Body of pancreas (tissue), 4 donors: Measurements from ENCODE around the gene LCE3B. TPM values are rescaled to one million over a fixed set of nuclear protein-coding genes. Genes with fewer than 3 reads are reported as not detected.

Experiments used
- ATAC-seq: fragments of 150-250 bp; one replicate; pipeline ENCODE4 v1.9.1; 2016
- DNase-seq, 4 donors: peaks; one replicate each; pipeline ENCODE4 v3.0.0-alpha.2; 2019
- H3K27ac ChIP-seq, 4 donors: fragments of 200-600 bp; sonication (generic); 1 replicate in 3 of 4; 2 replicates in 1 of 4; pipeline versions ENCODE4 v1.5.1 to v1.6.1; 2016 to 2019; ENCODE audit warnings: mild to moderate bottlenecking in 1 of 4, mixed read lengths in 1 of 4, moderate library complexity in 1 of 4
- H3K27me3 ChIP-seq, 2 donors: fragments of 200-600 bp; sonication (generic); one replicate each; pipeline ENCODE4 v1.6.0; 2016; ENCODE audit warnings: mild to moderate bottlenecking in 1 of 2
- H3K36me3 ChIP-seq, 2 donors: fragments of 200-600 bp; sonication (generic); replicated peaks in 1 of 2; 2 replicates each; pipeline ENCODE4 v1.5.1; 2016; ENCODE audit warnings: low read depth in 2 of 2; ENCODE audit not compliant: insufficient read depth in 1 of 2
- H3K4me1 ChIP-seq: fragments of 200-600 bp; sonication (generic); one replicate; pipeline ENCODE4 v1.6.0; 2016
- H3K4me3 ChIP-seq, 2 donors: fragments of 200-600 bp; sonication (generic); 1 replicate in 1 of 2; 2 replicates in 1 of 2; pipeline ENCODE4 v1.5.1; 2016 to 2019
- H3K9me3 ChIP-seq, 3 donors: fragments of 200-600 bp; sonication (generic); 1 replicate in 2 of 3; 2 replicates in 1 of 3; pipeline ENCODE4 v1.5.1; 2016
- POLR2A ChIP-seq, 3 donors: fragments of 450-650 bp; IDR thresholded peaks; one replicate each; pipeline ENCODE4 v1.6.1; 2016; ENCODE audit warnings: antibody characterized with exemption in 3 of 3, mild to moderate bottlenecking in 2 of 3
- WGBS, 2 donors: methylation state at CpG; one replicate each; pipeline ENCODE4 v1.1.5; 2017; 5-methylcytosine and 5-hydroxymethylcytosine counted together
- intact Hi-C: fragments of 100-400 bp; cut with DNase I; formaldehyde crosslinking; loops from one replicate; pipeline ENCODE4 v1.15.1; 2023
- total RNA-seq, 2 donors: library from RNA; depleted of rRNA; stranded (reverse); fragments of >200 nt; gene quantifications; one replicate each; pipeline ENCODE4 v1.1.0, GENCODE V29; 2016
- TF ChIP-seq, protein P1 (sequence below), 7 experiments: fragments of 450-650 bp in 4 of 7; fragments of 200-600 bp in 3 of 7; sonication (generic) in 3 of 7; IDR thresholded peaks; one replicate each; pipeline ENCODE4 v1.5.1; 2016 to 2019; ENCODE audit warnings: antibody characterized with exemption in 7 of 7

LCE3B gene
- total RNA-seq, 2 donors from 2014 or later = not detected

DNA sequence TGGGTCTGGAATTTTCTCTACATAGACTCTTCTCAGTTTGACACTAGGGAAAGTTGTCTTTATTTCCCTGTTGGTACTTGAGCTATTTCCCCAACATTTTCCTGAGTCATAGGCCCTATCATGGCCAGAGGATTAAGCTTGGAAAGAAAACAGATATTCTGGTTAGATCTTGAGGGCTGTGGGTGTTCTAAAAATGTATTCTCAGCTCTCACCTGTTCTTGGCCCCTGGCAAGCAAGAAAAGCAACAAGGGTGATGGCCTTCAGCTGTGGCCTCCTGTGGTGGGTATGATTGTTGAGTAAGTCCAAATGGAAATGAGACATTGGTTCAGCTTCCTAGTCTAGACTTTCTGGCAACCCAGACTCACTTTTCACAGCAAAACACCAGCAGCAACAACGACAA lies 26.7 kb downstream of the LCE3B start:
- ATAC-seq = no peak
- H3K4me1 ChIP-seq = no peaks in the 10 kb centered on the region
- H3K36me3 ChIP-seq = no peaks in the 10 kb centered on the region
- no peak overlapping the region for H3K27ac ChIP-seq
- no peak for DNase-seq
- no peaks in the 10 kb centered on the region for H3K27me3 ChIP-seq
- H3K4me3 ChIP-seq = no peak overlapping the region
- TF ChIP-seq, protein P1, sequence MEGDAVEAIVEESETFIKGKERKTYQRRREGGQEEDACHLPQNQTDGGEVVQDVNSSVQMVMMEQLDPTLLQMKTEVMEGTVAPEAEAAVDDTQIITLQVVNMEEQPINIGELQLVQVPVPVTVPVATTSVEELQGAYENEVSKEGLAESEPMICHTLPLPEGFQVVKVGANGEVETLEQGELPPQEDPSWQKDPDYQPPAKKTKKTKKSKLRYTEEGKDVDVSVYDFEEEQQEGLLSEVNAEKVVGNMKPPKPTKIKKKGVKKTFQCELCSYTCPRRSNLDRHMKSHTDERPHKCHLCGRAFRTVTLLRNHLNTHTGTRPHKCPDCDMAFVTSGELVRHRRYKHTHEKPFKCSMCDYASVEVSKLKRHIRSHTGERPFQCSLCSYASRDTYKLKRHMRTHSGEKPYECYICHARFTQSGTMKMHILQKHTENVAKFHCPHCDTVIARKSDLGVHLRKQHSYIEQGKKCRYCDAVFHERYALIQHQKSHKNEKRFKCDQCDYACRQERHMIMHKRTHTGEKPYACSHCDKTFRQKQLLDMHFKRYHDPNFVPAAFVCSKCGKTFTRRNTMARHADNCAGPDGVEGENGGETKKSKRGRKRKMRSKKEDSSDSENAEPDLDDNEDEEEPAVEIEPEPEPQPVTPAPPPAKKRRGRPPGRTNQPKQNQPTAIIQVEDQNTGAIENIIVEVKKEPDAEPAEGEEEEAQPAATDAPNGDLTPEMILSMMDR (IDR thresholded peaks at IDR 0.05) = no peak
- TF ChIP-seq POLR2A (IDR thresholded peaks at IDR 0.05) = no peak
- intact Hi-C loops = no loop called here
- H3K9me3 ChIP-seq = no peaks in the 10 kb centered on the region
- WGBS, 2 donors = 38 to 55% methylated on average over 1 of the region's 1 CpG

DNA sequence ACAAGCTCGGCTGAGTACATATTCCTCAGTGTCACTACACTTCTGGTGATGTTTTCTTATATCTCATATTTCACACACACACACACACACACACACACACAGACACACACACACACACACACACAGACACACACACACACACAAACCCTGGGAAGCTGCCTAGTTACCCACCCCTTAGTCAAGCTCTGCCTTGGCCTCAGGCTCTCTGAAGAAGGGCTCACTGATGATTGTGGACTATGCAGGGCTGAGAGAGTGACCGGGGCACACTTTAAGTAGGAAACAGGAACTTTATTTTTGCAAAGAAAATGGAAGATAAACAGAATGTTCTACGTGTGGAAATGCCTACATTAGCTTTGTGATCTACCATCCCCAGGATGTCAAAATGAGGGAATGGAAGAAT lies 30.3 kb downstream of the LCE3B start:
- Histone ChIP-seq H3K27me3 (no peaks in the 10 kb centered on the region), H3K36me3 (no peaks in the 10 kb centered on the region), H3K27ac (no peak overlapping the region), H3K4me1 (no peaks in the 10 kb centered on the region), H3K4me3 (no peak overlapping the region), H3K9me3 (no peaks in the 10 kb centered on the region)
- 42 to 48% methylated on average over 3 of the region's 3 CpGs for WGBS, 2 donors
- no peak for DNase-seq
- no peak for TF ChIP-seq POLR2A (IDR thresholded peaks at IDR 0.05)
- intact Hi-C loops = no loop called here
- ATAC-seq = no peak

DNA sequence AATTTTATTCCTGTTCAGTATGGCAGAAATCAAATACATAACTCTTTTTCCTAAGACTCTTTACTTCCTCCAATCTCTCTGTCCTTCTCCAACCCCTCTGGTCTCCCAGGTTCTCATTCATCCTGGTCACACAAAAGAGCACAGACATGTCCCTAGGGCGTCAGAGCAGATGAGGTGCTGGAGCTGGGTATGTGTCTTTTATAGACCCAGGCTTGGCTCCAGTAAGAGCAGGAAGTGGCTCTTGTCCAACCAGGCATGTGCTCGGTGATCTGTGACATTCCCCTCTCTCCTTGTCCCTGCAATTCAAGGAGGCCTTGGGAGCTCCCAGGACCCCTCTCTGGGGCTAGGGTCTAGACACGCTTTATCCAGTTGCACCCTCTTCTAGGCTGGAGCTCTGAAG lies 31.5 kb downstream of the LCE3B start:
- intact Hi-C loops = no loop called here
- WGBS, 2 donors = 56 to 64% methylated on average over 3 of the region's 3 CpGs
- no peak overlapping the region for H3K4me3 ChIP-seq
- TF ChIP-seq POLR2A (IDR thresholded peaks at IDR 0.05) = no peak
- TF ChIP-seq, protein P1 (IDR thresholded peaks at IDR 0.05) = no peak
- H3K4me1 ChIP-seq = no peaks in the 10 kb centered on the region
- H3K9me3 ChIP-seq = no peaks in the 10 kb centered on the region
- no peak for ATAC-seq
- H3K27ac ChIP-seq = no peak overlapping the region
- no peak for DNase-seq
- H3K36me3 ChIP-seq = no peaks in the 10 kb centered on the region
- H3K27me3 ChIP-seq = no peaks in the 10 kb centered on the region

DNA sequence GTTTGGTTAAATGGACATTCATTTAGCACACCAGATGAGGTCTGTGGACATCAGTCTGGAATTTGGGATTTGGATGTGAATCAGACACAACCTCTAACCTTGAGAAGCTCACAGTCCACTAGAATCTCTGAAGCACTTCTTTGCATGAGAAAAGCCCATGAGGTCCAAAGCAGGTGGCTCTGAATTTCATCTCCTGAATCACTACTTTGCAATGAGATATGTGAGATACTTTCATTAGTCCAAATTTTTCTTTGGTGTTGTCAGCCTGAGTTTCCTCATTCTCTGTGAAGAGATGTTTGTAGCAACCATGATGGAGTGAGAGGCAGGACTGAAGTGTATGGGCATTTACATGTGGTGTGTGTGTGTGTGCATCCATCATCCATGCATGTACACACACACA lies 33.0 kb downstream of the LCE3B start:
- Histone ChIP-seq H3K4me3 (no peak overlapping the region), H3K27ac (no peak overlapping the region), H3K9me3 (no peaks in the 10 kb centered on the region), H3K4me1 (no peaks in the 10 kb centered on the region), H3K36me3 (no peaks in the 10 kb centered on the region), H3K27me3 (no peaks in the 10 kb centered on the region)
- DNase-seq (no peak), ATAC-seq (no peak)
- intact Hi-C loops = no loop called here
- no peak for TF ChIP-seq POLR2A (IDR thresholded peaks at IDR 0.05)
- TF ChIP-seq, protein P1 (IDR thresholded peaks at IDR 0.05) = no peak

DNA sequence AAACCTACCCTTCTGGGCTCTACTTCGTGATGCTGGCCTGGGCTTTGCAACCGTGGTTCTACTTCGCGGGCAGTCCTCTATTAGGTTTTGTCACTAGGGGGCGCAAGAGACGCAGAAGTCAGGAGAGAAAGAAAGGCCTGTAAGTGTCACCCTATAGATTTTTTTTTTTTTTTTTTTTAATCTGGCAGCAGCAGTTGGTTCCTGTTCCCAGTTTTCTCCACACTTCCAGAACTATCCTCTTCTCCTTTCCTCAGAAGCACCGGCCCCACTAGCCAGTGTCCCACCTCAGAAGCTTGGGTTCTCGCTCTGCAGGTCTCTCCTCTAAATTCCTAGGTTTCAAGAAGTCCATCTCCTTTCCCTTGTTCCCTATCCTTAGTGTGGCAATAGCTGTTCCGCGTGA lies 40.5 kb downstream of the LCE3B start:
- Histone ChIP-seq H3K27me3 (no peaks in the 10 kb centered on the region), H3K27ac (no peak overlapping the region), H3K9me3 (no peaks in the 10 kb centered on the region), H3K4me3 (no peak overlapping the region), H3K4me1 (no peaks in the 10 kb centered on the region), H3K36me3 (no peaks in the 10 kb centered on the region)
- peak; percentile 34 to 57 (median 40) for DNase-seq
- intact Hi-C loops = no loop called here
- WGBS, 2 donors = 29 to 31% methylated on average over 10 of the region's 10 CpGs
- TF ChIP-seq, protein P1 (IDR thresholded peaks at IDR 0.05) = peak in 6 of 7 experiments; percentile 38 to 61 (median 53)
- no peak for TF ChIP-seq POLR2A (IDR thresholded peaks at IDR 0.05)
- peak; percentile 52 for ATAC-seq
